Measurements from ENCODE around the gene VAC14.

GRCh38 chr16:70805787-70806186, 4.8 kb upstream of the VAC14 start:
- no peak for TF ChIP-seq POLR2A (IDR thresholded peaks at IDR 0.05)
- TF ChIP-seq CTCF (IDR thresholded peaks at IDR 0.05), result no peak
